K562 (cell line): ENCODE data around the gene ZMIZ1.

ENCODE experiments used
- KDM1A ChIP-seq, 2 experiments: fragments of 450-650 bp; IDR thresholded peaks; 2 replicates each; pipeline ENCODE4 v1.6.1; 2016; ENCODE audit warnings: mild to moderate bottlenecking in 2 of 2
- NFATC3 ChIP-seq: fragments of 450-650 bp; IDR thresholded peaks from 2 replicates; pipeline ENCODE4 v1.6.1; 2017; ENCODE audit warnings: mild to moderate bottlenecking
- SIN3B ChIP-seq: fragments of 450-650 bp; IDR thresholded peaks from 2 replicates; pipeline ENCODE4 v1.6.1; 2017; ENCODE audit warnings: low read depth, mild to moderate bottlenecking, moderate library complexity
- SP2 ChIP-seq: IDR thresholded peaks from 2 replicates; pipeline ENCODE4 v1.6.1; 2011; ENCODE audit warnings: mild to moderate bottlenecking, low read depth, low read length, moderate library complexity; ENCODE audit not compliant: poor library complexity, severe bottlenecking; ENCODE audit errors: extremely low read depth
- TCF7L2 ChIP-seq: fragments of 150-350 bp; IDR thresholded peaks from 2 replicates; pipeline ENCODE4 v1.6.1; 2016; ENCODE audit warnings: low read depth, mild to moderate bottlenecking, low read length, moderate library complexity
- THRA ChIP-seq: fragments of 450-650 bp; IDR thresholded peaks from 2 replicates; pipeline ENCODE4 v1.6.1; 2017; ENCODE audit warnings: mild to moderate bottlenecking, moderate library complexity
- ZNF408 ChIP-seq: fragments of 250-450 bp; sonication (Bioruptor Pico); IDR thresholded peaks from 2 replicates; pipeline ENCODE4 v1.4.0; 2020; ENCODE audit warnings: low read depth, mild to moderate bottlenecking, moderate library complexity
- TF ChIP-seq, protein P1 (sequence below): fragments of 450-650 bp; formaldehyde crosslinking; IDR thresholded peaks from 2 replicates; pipeline ENCODE4 v1.4.0; 2022; ENCODE audit warnings: mild to moderate bottlenecking, moderate library complexity

DNA sequence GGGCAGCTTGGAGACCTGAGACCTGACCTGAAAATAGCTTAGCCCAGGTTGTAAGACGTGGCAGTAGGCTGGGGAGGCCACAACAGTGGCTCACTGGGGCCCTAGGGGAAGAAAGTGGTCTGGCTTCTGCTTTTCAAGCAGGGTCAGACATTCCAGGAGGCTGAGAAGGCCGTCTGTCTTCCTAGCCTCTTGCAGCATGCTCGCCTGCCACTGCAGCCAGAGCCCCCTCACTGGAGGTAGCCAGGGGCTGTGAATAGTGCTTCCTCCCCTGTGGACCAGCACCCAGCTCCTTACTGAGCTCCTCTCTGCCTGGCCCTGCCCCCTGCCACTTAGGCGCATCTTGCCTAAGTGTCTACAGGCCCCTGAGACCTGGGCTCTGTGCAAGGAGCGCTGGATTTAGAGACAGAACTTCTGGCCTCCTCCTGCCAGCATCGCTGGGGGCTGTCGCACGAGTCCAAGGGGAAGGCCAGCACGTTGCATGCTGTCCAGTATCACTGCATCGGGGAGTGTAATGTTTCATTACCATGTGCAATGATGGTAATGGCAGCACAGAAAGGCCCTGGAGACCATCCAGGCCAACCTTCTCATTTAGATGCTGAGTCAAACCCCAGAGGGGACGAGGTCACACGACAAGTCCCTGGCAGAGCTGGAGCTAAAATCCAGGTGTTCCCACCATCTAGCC is 12.7 kb downstream of the ZMIZ1 start:
- TF ChIP-seq ZNF408 (CRISPR knock-in tag): no peak
- no peak for TF ChIP-seq NFATC3
- no peak for TF ChIP-seq TCF7L2
- no peak for TF ChIP-seq KDM1A (IDR thresholded peaks at IDR 0.05)
- no peak for TF ChIP-seq SP2
- TF ChIP-seq SIN3B: no peak
- TF ChIP-seq, protein P1, sequence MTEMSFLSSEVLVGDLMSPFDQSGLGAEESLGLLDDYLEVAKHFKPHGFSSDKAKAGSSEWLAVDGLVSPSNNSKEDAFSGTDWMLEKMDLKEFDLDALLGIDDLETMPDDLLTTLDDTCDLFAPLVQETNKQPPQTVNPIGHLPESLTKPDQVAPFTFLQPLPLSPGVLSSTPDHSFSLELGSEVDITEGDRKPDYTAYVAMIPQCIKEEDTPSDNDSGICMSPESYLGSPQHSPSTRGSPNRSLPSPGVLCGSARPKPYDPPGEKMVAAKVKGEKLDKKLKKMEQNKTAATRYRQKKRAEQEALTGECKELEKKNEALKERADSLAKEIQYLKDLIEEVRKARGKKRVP (CRISPR knock-in tag): no peak
- TF ChIP-seq THRA: no peak
